Measurements from ENCODE around the gene LIMS2.

Gene LIMS2

DNA sequence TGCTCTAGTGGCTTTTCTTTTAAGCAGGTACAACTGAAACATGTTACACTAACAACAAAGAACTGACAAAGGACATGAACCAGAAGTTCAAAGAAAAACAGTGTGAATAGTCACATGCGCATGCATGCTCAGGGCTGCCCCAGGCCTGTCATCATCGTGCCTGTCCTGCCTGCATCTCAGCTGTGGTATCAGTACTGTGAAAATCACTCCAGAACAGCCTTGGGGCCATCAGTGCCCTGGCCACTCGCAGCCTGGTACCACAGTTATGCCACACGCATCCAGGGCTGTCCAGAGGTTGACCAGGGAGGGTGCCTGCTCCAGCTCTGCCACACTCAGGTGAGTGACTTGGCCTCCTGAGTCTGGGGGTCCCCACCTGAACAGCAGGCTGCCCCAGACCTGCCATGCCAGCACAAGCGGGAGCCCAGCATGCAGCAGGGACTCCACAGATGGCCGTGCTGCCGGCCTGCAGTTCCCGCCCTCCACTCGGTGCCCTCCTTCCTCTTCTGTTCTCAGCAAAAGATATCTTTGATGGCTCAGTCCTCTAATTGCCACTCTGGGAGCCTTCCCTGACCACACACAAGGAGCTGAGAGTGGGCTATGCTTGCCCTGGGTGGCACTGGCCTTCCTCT is 12.3 kb downstream of the LIMS2 start:
- in situ Hi-C loops (cut with MboI; ENCODE audit: low sequenced_read_pairs): no loop called here
- H3K4me1 ChIP-seq: no peaks in the 10 kb centered on the region
- DNase-seq (ENCODE audit: low spot score in 2 of 2): no peak
- H3K27me3 ChIP-seq (ENCODE audit: low read depth): peaks cover 11% of the 10 kb centered on the region; the same call in 1 of the 2 replicates
- no peaks in the 10 kb centered on the region for H3K36me3 ChIP-seq (replicated peaks)
- no peaks in the 10 kb centered on the region for H3K9me3 ChIP-seq
- no peak overlapping the region for H3K4me3 ChIP-seq

- Histone ChIP-seq H3K36me3 (replicated peaks) (no peaks in the 10 kb centered on the region), H3K4me1 (no peaks in the 10 kb centered on the region), H3K9me3 (no peaks in the 10 kb centered on the region), H3K4me3 (no peak overlapping the region), H3K27me3 (ENCODE audit: low read depth) (peaks cover 9% of the 10 kb centered on the region; the same call in 1 of the 2 replicates)
- in situ Hi-C loops (cut with MboI; ENCODE audit: low sequenced_read_pairs): no loop called here
- no peak for DNase-seq (ENCODE audit: low spot score in 2 of 2)
These were observed 13.3 kb downstream of the LIMS2 start for GRCh38 chr2:127661949-127662510.

GRCh38 chr2:127661072-127661649 is 14.2 kb downstream of the LIMS2 start:
- no peak for DNase-seq (ENCODE audit: low spot score in 2 of 2)
- Histone ChIP-seq H3K9me3 (no peaks in the 10 kb centered on the region), H3K27me3 (ENCODE audit: low read depth) (peaks cover 6% of the 10 kb centered on the region; the same call in 1 of the 2 replicates), H3K4me1 (no peaks in the 10 kb centered on the region), H3K4me3 (no peak overlapping the region), H3K36me3 (replicated peaks) (no peaks in the 10 kb centered on the region)
- in situ Hi-C loops (cut with MboI; ENCODE audit: low sequenced_read_pairs): no loop called here

DNA sequence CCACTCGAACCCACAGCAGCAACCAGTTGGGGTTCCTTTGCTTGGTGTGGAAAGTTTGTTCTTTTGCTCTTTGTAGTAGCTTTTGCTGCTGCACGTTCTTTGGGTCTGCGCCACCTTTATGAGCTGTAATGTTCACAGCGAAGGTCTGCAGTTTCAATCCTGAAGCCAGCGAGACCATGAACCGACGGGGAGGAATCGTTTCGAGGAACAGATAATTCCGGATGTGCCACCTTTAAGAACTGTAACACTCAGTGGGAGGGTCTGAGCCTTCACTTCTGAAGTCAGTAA is 15.1 kb downstream of the LIMS2 start:
- DNase-seq (ENCODE audit: low spot score in 2 of 2): no peak
- Histone ChIP-seq H3K27me3 (ENCODE audit: low read depth) (0 out of 2 replicates have a peak, but pooled peaks cover 2% of the 10 kb centered on the region), H3K9me3 (no peaks in the 10 kb centered on the region), H3K4me3 (no peak overlapping the region), H3K4me1 (no peaks in the 10 kb centered on the region), H3K36me3 (replicated peaks) (no peaks in the 10 kb centered on the region)
- in situ Hi-C loops (cut with MboI; ENCODE audit: low sequenced_read_pairs): no loop called here

- in situ Hi-C loops (cut with MboI; ENCODE audit: low sequenced_read_pairs): no loop called here
- Histone ChIP-seq H3K4me1 (no peaks in the 10 kb centered on the region), H3K4me3 (no peak overlapping the region), H3K27me3 (ENCODE audit: low read depth) (no peaks in the 10 kb centered on the region), H3K9me3 (no peaks in the 10 kb centered on the region), H3K36me3 (replicated peaks) (no peaks in the 10 kb centered on the region)
- DNase-seq (ENCODE audit: low spot score in 2 of 2): no peak
These were observed 15.7 kb downstream of the LIMS2 start for GRCh38 chr2:127659408-127660290.

DNA sequence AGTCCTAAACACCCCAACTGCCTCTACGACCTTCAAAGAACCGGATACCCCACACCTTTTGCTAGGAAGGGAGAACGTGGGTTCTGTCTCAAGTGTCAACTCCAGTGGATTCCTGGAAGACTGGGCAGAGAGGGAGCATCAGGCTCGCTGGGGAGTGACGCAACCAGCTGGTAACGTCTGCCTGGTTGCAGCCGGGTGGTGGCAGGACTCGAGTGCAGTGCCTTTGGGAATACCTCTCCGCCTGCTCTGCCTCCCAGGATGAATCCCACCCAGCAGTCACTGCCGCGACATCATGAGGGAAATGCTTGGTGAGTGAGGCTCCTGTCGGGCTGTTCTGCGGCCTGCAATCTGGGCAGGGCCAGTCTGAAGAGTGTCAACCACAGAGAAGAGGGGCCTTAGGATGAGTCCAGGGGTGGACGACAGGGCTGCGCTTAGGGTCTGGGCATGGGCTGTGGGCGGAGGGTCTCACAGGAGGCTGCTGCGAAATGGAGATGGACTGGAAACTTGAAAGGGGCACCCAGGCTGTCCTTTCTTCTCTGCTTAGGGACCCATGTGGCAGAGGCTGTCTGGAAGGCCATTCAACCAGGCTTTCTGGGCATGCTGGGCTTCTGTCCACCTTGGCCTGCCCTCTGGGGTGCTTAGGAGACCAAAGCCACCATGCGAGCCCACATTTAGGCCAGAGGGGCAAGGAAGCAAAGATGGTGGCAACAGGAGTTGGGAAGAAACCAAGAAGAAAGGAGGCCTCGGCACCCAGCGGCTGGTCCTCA is 16.5 kb downstream of the LIMS2 start:
- no peaks in the 10 kb centered on the region for H3K9me3 ChIP-seq
- no peaks in the 10 kb centered on the region for H3K4me1 ChIP-seq
- in situ Hi-C loops (cut with MboI; ENCODE audit: low sequenced_read_pairs): no loop called here
- DNase-seq (ENCODE audit: low spot score in 2 of 2): no peak
- H3K27me3 ChIP-seq (ENCODE audit: low read depth): no peaks in the 10 kb centered on the region
- no peaks in the 10 kb centered on the region for H3K36me3 ChIP-seq (replicated peaks)
- H3K4me3 ChIP-seq: no peak overlapping the region

DNA sequence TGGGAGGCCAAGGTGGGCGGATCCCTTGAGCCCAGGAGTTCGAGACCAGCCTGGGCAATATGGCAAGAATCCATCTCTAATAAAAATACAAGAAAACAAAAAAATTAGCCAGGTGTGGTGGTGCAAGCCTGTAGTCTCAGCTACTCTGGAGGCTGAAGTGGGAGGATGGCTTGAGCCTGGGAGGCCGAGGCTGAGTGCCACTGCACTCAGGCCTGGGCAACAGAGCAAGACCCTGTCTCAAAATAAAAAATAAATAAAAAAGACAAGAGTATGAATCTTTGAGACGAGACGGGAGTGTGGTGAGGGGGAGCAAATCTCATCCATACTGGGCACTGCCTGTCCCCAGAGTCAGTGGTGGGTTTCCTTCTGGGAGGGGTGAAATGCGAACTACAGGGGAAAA is 17.2 kb downstream of the LIMS2 start:
- H3K36me3 ChIP-seq (replicated peaks): no peaks in the 10 kb centered on the region
- in situ Hi-C loops (cut with MboI; ENCODE audit: low sequenced_read_pairs): no loop called here
- no peaks in the 10 kb centered on the region for H3K4me1 ChIP-seq
- no peak overlapping the region for H3K4me3 ChIP-seq
- DNase-seq (ENCODE audit: low spot score in 2 of 2): no peak
- no peaks in the 10 kb centered on the region for H3K27me3 ChIP-seq (ENCODE audit: low read depth)
- H3K9me3 ChIP-seq: no peaks in the 10 kb centered on the region

GRCh38 chr2:127657232-127657595 is 18.1 kb downstream of the LIMS2 start:
- Histone ChIP-seq H3K36me3 (replicated peaks) (no peaks in the 10 kb centered on the region), H3K4me1 (no peaks in the 10 kb centered on the region), H3K27me3 (ENCODE audit: low read depth) (no peaks in the 10 kb centered on the region), H3K9me3 (no peaks in the 10 kb centered on the region), H3K4me3 (no peak overlapping the region)
- in situ Hi-C loops (cut with MboI; ENCODE audit: low sequenced_read_pairs): no loop called here
- no peak for DNase-seq (ENCODE audit: low spot score in 2 of 2)

- in situ Hi-C loops (cut with MboI; ENCODE audit: low sequenced_read_pairs): no loop called here
- Histone ChIP-seq H3K36me3 (replicated peaks) (no peaks in the 10 kb centered on the region), H3K4me3 (no peak overlapping the region), H3K4me1 (no peaks in the 10 kb centered on the region), H3K9me3 (no peaks in the 10 kb centered on the region), H3K27me3 (ENCODE audit: low read depth) (no peaks in the 10 kb centered on the region)
- no peak for DNase-seq (ENCODE audit: low spot score in 2 of 2)
These were observed 18.6 kb downstream of the LIMS2 start for GRCh38 chr2:127656569-127657231.

DNA sequence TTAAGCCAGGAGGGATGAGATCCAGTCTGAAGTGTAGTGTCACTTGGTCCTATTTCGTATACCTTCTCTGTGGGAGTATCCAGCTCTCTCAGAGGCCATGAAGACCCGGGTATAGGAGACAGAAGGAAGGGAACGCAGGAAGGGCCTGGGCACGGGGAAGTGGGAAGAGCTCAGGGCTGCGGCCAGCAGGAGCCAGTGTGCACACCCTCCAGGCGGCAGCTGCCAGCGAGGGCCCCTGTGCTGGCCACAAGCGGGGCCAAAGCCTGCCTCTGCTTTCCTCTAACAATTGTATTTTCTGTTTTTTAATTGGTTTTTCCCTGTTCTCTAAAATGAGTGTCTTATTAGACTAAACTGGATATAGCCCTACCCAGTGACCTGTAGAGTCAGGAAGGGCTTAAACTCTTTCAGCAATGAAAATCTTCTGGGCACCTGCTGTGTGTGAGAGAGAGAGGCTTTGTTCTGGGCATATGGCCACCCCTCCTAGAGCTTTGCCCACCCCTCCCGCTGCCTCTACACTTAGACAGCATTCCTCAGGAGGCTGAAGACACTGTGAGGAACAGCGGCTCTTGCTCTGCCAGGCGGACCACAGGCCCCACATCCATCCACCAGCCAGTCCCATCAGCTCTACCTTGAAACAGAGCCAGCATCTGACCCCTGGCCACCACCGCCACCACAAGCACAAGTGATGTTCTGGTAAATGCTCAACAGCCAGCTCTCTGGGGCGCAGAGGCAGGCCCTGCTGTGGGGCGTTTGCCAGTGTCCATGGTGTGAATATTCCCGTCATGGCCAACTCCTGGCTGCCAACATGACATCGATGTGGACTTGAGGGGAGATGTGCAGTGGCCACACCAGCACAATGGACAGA is 19.9 kb downstream of the LIMS2 start:
- H3K27me3 ChIP-seq (ENCODE audit: low read depth): no peaks in the 10 kb centered on the region
- no peak for DNase-seq (ENCODE audit: low spot score in 2 of 2)
- no peak overlapping the region for H3K4me3 ChIP-seq
- H3K4me1 ChIP-seq: no peaks in the 10 kb centered on the region
- in situ Hi-C loops (cut with MboI; ENCODE audit: low sequenced_read_pairs): no loop called here
- H3K9me3 ChIP-seq: no peaks in the 10 kb centered on the region
- no peaks in the 10 kb centered on the region for H3K36me3 ChIP-seq (replicated peaks)

GRCh38 chr2:127654838-127655175 is 20.5 kb downstream of the LIMS2 start:
- Histone ChIP-seq H3K4me3 (no peak overlapping the region), H3K4me1 (no peaks in the 10 kb centered on the region), H3K9me3 (no peaks in the 10 kb centered on the region), H3K27me3 (ENCODE audit: low read depth) (no peaks in the 10 kb centered on the region), H3K36me3 (replicated peaks) (no peaks in the 10 kb centered on the region)
- in situ Hi-C loops (cut with MboI; ENCODE audit: low sequenced_read_pairs): no loop called here
- DNase-seq (ENCODE audit: low spot score in 2 of 2): no peak

DNA sequence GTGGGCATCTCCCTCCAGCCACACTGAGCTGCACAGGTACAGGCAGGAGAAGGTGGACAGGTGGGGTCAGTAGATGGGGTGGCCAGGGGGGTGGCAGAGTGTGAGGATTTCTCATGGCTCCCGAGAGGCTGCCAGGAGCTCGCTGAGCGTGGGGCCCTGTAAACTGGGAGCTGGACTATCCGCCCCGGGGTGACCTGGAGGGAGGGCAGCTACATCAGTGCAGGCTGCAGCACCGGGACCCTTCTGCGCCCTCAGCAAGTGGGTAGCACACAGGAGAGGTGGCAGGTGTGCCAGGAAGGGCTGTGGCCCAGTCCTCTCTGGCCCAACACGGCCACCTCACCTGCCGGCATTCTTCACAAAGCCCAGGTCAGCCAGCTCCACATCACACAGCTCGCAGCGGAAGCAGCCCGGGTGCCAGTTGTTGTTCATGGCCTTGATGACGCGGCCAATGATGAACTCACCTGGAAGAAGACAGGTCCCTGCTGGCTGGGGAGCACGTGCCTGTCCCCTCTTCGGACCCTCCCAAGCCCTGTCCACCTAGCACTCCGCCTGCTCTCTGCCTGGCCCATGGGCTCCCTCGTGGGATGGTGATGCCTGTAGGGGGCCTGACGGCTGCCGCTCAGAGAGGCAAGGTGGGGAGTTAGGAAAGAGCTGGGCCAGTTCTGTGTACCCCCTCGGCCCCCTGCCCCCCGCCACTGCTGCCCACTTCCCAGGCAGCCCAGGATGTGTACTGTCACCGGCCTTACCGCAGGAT is 21.1 kb downstream of the LIMS2 start:
- Histone ChIP-seq H3K4me1 (no peaks in the 10 kb centered on the region), H3K27me3 (ENCODE audit: low read depth) (no peaks in the 10 kb centered on the region), H3K4me3 (no peak overlapping the region), H3K9me3 (no peaks in the 10 kb centered on the region), H3K36me3 (replicated peaks) (no peaks in the 10 kb centered on the region)
- in situ Hi-C loops (cut with MboI; ENCODE audit: low sequenced_read_pairs): no loop called here
- DNase-seq (ENCODE audit: low spot score in 2 of 2): no peak

All from HAP-1 (cell line).